OCI-M1 (cell line): Measurements from ENCODE around the gene CNTN1.

Source experiments
- DNase-seq: peaks from one replicate; lab custom pipeline; 2025; lab: John Stamatoyannopoulos, UW

Gene CNTN1

DNA sequence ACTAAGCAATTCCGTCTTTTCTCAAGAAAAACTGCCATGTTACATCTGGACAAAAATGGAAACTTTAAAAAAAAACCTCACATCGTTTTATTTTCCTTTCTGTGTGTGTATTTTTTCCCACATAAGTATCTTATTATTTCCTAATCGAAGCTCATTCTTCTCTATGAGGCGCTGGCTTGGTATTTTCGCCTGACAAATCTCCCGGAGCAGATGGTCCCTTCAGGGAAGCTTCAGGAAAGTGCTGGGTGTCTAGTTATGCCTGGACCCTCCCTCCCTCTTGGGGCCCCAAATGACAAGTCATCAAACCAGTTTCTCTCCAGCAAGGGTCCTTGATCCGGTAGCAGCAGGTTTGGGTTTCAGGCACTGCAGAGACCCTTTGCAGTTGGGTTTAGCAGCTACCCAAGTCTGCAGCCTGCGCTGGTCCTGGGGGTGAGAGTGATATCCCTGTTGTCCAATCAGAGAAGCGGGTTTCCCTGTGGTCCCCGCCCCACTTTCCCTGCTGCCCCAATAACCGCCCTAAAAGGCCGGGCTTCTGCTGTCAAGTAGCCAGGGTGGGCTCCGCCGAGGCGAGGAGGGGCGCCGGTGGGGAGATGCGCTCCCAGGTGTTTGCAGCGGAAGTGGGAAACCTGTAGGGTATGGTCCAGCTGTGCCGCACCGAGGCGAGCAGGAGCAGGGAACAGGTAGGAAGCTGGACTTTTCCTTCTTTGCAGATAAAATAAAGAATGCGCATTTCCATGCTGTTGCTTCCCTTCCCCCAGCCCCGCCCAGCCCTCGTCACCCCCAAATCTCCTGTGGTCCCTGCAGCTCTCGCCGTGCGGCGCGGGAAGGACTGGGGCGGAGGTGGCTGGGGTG is at the start of gene CNTN1:
CNTN1 (plus strand) TSS at position 527 of the 852 bp plus-strand sequence.
- peak; percentile 15 for DNase-seq

DNA sequence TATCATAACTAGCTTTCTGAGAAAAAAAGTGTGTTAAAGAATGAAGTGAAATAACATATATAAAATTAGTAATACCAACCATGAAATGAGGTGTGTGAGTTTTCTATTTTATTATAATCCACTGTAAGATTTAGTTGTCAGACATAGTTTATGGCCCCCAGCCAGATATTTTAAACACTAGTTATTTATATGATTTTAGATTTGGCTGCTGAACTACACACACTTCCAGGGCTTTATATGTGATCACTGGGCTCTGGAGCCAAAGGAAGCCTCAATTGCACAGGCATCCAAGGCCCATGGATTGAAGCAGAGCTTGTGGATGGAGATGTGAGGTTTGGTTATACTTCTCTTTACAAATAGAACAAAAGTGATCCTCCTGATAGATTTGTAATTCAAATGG is 48.7 kb upstream of the CNTN1 start:
- no peak for DNase-seq

DNA sequence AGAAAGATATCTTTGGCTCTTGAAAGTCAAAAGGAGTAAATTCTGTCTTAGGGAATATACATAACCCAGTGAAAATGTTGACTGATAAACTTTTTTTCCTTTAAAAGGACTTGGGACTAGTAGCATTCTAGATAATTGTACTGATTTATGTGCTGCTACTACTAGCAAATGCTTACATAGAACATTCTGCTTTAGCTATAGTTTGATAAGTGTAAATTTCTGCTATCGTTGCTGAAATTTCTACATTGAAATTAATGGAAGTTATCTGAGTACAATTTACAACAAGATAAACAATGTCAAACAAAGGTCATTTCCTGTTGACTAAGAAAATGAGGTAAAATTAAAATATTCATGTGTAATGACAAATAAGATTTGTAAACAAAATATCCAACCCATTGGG is 48.3 kb upstream of the CNTN1 start:
- no peak for DNase-seq

DNA sequence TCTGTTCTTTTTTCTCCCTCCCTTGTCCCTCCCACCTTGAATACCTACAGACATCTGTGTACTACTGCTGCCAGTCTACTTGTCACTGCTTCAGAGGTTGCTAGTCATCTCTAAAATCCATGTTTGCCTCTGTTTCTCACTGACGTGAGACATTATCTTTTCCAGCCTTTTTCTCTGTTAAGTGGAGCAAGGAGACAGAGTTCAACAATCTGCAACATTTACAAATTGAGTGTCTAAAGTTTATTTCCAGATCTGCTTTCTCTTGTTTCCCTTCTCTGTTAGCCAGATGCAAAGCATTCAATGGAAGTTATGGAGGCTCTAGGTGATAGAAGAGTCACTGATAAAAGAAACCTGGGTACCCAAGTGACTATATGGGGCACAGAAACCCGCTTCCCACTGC is 47.5 kb upstream of the CNTN1 start:
- no peak for DNase-seq

DNA sequence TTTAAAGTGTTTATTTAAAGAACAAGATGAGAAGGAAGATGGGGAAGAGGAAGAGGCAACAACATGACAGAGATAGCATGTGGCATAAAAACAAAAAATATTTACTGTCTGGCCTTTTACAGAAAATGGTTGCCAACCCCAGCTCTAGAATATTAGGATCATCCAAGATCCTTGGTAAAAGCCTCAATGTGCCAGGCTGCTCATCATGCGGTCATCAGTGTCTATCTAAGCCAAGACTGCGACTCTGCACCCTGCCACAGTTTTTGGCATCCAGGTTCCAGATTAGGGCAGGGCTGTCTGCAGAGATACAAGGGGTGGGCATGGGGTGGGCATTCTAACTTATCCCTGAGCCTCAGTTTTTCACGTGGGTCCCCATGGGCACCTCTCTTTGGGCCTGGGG is 46.9 kb upstream of the CNTN1 start:
- DNase-seq = no peak

DNA sequence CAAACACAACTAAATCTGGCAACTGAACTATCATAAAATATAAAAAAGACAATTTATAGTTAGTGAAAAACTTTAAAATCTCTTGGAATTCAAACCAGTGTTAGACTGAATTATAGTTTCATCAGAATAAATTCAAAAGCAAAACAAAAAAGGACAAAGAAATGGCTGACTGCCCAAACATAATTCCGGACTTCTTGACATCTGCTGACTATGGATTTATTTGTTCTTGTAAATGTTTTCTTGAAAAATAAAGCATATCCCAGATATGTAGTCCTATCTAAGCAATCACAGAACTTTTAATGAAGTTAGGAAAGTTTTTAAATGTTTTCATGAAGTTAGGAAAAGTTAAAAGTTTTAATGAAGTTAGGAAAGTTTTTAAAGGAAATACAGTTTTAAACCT is 45.8 kb upstream of the CNTN1 start:
- DNase-seq = no peak

DNA sequence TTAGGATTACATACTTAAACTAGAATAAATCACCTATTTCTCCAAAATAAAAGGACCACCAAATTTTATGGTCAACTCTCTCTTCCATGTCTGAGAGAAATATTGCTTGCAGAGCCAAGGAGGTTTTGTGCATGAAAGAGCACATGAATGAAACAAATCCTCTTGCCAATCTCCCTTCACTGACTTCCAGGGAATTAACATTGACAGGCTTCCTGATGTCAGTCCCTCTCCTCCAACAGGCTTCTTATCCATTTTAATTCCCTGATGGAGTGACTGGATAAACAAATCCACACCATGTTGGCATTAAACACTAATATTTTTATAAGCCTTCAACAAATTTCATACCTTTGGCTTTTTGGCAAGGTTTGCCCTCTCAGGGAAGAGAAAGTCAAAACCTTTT is 45.3 kb upstream of the CNTN1 start:
- DNase-seq = no peak

DNA sequence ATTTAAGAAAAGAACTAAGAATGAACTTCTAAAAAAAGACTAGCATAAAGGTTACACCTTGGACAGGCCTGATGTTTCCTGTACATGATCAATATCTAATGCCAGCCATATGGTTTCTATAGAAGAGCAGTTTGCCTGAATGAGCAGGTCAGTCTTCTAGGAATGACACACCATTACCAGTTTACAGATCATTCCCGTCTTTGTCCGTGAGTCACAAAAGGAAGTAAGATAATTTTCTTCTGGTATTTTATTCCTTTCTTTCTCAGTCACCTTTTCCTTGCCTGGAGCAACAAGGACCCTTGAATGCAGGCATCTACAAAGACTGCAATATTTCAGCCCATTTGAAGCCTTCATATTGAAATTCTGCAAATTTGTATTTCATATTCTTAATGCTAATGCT is 44.6 kb upstream of the CNTN1 start:
- no peak for DNase-seq

DNA sequence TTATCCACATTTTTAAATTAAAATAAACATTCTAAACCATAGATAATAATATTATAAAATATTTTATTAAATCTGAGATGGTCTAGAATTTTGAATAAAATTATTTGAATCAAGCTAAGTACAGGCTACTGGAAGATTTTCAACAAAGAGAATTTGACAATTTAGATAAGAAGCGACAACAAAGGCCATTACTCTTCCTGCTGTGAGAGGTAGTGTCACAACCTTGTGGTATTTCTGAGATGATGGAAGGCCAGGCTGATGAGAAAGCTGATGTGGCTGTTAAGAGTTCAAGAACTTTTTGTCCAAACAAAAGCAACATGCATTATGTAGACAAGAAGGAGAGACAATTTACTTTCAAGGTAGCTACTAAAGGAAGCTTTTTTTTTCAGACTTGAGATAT is 43.7 kb upstream of the CNTN1 start:
- no peak for DNase-seq

DNA sequence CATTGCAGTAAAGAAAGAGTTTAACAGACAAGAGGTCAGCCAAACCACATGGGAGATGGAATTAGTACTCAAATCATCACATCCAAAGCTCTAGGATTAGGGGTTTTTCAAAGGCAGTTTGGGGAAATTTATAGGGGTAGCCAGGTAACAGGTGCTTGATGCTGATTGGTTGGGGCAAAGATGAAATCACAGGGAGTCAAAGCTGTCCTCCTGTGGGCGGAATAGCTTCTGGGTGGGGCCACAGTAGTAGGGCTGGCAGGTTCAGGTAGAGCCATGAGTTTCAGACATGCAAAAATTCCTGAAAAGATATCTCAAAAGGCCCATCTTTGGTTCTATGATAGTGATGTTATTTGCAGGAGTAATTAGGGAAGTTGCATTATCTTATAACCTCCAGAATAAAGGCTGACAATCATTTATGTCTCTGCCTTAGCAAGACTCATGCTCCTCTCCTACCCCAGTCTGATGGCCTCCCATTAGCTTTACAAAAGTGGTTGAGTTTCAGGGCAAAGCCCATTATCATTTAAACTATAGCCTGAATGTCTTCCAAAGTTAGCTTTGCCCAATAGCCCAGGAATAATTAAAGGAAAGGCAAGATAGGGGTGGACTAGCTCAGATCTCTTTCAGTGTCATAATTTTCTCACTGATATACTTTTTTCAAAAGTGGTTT is 42.1 kb upstream of the CNTN1 start:
- peak; percentile 26 for DNase-seq

DNA sequence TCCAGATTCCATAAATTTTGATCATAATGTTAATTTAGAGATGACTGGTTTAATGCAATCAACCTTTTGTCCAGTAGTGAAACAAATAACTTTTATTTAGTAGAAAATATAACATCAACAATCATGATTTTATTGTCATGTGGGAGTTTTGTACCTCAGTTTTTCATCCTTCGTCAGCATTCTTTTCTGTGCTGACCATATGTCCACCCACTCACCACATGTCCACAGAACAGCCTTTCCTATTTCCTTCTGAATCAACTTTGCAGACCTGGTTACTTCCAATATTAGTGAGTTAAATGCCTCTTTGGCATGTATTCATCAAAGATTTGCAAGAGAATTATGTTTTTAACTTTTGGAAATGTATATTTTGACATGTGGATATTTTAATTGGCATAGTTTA is 36.8 kb upstream of the CNTN1 start:
- DNase-seq = no peak

DNA sequence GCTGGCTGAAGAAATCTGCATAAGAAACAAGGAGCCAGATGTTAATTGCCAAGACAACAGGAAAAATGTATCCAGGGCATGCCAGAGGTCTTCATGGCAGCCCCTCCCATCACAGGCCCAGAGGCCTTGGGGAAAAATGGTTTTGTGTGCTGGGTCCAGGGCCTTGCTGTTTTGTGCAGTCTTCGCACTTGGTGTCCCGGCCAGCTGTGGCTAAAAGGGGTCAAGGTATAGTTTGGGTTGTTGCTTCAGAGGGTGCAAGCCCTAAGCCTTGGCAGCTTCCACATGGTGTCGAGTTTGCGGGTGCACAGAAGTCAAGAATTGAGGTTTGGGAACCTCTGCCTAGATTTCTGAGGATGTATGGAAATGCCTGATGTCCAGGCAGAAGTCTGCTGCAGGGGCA is 29.9 kb upstream of the CNTN1 start:
- DNase-seq = no peak

DNA sequence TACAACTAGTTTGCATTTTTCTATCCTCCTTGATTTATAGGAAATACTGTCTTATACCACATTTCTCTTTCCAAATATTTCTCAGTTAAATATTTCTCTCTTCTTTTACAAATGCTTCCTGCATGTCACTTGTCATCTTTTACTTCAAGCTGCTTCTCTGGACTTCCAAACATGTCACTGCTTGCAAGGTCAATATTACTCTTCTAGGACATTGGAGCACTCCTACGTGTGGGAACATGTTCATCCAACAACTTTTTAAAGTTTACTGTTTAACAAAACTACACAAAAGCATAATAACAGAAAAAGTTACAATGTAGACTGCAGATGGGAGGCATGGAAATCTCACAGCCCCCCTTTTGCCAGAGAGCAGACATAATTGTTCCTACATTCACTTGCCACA is 28.5 kb upstream of the CNTN1 start:
- no peak for DNase-seq

DNA sequence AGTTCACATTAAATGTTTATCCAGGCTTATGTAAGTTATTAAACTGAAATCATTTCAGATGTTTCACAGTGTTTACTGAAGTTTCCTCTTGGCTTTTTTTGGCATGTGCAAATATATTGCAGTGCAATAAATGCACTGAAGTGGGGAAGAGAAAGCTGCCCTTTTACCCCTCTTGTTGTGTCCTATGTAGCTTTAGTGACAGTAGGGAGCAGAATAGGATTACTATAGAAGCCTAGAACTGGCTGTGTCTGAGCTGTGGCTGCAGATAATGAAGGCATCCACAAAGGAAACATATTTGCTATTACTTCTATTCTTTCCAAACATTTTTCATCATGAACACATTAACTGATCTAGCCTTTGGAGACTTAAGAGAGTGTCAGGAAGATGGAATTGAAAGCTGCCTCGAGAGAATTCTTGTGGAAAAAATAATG is 24.1 kb upstream of the CNTN1 start:
- DNase-seq = peak; percentile 4

DNA sequence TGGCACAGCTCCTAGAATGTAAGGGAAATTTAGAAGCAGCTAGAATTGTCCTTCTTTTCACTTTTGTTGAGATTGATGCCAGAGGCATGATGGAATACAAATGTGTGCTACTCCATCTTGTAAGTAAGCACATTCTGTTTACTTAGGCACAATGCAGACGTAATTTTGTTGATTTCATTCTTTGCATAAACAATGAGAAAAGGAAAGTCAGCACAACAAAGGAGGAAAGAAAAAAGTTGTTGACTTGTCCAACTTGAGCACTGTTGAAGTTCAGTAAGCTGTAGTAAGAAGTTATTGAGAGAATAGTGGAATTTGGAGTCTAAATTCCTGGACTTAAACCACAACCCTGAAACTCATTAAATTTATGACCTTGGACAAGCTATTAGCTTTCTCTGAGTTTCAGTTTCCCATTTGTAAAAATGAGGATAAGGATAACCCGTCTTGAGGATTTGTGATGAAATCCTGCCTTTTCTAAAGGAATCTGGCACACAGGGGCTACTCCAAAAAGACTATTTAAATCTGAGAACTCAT is 19.4 kb upstream of the CNTN1 start:
- DNase-seq = no peak

DNA sequence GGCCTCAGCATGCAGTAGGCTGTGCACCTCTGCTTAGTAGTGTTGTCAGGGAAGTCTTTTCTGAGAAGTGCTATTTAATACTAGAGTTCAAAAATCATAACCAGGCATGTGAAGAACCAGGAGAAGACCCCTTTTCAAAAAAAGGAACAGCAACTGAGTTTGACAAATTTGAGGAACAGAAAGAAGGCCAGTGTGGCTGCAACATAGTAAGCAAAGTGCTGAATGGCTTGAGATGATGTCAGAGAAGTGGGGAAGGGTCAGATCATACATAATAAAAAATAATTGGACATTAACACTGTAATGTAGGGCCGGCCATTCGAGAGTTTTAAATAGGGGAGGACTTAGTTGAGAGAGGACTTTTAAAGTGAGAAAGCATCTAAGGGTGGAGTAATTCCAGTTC is 11.1 kb upstream of the CNTN1 start:
- no peak for DNase-seq

DNA sequence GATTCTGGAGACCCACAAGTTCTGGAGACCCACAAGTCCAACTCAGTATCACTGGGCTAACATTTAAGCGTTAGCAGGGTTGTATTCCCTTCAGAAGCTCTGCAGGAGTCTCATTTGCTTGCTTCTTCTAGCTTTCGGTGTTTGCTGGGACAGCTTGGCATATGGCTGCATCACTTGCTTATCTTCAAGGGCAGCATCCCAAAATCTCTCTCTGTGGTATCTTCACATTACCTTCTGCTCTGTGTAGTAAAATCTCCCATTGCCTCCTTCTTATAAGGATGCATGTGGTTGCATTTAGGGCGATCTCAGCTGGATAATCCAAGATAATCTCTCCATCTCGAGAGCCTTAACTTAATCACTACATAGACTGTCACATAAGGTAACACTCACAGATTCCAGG is 7.3 kb upstream of the CNTN1 start:
- DNase-seq = no peak

DNA sequence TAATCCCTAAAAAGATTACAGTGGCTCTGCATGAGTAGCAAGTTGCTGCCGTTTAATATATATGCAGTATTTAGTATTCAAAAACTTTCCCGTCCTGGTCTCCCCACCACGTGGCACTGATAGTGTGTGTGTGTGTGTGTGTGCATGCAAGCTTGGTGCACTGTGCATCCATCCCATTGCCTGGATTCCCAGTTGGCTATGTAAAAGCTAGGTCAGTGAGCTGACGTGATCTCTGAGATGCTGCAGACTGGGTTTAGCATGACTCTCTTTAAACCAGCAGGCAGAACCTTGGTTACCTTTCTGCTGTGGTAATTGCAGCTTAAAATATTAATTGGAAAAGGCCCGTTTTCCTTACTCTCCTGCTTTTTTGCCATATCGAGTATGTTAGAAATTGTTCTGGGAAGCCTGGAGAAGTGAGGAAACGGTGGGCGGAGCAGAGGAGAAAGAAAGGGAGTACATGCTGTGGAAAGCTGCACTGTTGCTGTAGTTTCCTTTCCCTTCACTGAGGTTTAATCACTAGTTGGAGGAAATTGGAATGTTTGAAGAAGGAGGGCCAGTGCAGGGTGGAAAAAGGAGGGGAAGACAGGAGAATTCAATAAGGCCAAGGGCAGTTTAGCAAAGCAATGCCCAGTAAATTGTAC is 4.0 kb upstream of the CNTN1 start:
- no peak for DNase-seq

DNA sequence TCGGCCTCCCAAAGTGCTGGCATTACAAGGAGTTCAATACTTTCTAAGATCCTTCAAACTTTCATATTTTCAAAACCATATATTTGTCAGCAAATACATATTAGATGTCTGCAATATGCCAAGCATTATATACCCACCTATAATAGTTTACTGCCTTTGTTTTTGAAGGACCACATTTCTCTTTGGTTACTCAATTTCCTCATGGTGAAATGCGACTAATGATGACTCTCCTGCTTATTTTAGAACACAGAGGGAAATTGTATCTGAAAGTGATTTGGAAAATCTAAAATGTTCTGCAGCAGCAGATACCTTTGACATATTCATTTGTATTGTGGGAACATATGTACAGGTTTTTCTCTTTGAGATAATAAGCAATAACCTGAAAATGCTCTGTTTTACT is 2.7 kb upstream of the CNTN1 start:
- DNase-seq = no peak

DNA sequence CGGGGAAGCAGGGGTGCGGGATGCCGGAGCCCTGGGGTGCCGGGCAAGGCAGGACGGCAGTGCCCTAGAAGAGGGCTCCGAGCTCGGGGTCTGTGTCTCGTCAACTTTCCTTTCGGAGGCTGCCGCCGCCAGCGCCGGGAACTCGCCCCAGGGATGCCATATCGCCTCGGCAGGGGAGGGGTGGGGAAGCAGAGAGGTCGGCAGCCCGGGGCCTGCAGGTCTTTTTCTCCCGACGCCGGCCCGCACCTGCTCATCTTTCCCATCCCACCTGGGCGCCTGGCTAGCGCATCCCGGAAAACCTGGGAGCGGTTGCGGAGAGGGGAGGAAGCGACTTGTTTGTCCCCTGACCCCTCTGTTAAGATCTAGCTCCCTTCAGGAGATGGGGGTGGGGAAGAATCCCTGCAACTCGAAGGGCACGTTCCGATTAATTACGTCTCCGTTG is 547 bp downstream of the CNTN1 start:
- DNase-seq = no peak

DNA sequence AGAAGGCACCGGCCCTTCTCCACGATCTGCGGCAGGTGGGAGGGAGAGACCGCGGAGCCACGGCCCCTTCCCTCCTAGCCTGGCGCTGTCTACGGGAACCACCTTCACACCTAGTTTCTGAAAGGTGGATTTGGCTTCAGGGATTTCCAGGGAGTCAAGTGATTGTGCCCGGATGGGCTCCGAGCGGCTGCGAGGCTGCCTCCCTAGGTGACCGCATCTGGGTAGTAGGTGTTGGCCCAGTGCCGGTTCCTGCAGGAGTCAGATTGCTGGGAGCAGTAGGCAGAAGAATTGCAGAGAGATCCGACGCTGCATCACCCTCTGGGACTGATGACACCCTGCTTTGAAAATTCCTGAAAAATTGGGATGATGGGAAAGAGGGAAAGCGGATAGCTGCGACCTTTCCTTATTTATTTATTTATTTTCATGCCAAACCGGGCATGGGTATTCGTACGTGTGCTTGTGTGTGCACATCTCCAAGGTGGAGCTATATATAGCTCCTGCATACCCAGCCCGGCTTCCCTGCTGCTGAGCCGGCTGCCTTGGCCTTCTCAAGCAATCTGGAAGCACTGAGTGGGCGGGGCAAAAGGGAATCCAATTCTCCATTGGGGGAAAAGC is 1.1 kb downstream of the CNTN1 start:
- DNase-seq = no peak

DNA sequence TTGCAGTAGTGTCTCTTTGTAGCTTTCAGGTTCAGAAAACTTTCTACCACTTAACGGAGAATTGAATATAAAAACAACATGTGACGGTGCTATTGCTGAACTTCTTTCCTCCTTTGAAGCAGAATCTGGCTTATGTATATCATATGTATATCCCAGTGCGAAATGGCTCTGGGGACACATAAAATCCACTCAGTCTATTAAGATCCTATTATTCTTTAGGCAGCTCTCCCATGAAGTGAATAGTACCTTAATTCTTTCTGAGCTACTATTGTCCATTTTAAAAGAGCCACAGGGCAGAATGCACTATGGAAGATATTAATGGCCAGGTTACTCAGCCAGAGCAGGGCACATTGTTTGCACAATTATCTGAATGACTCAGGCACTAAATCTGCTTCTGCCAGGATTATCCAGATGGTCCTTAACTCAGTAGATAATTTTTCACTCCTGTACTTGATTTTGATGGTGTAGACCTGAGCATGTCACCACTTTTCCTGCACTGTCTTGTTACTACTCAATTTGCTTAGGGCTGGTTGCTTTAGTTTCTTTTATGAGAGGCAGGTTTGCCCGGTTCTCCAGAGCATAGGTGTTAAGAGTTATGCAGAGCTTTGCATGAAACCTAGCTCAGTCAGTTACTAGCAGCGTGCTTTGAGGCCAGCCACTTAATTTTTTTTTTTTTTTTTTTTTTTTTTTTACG is 5.5 kb downstream of the CNTN1 start:
- peak; percentile 16 for DNase-seq
